VCaP (cell line): ENCODE measurements around the gene TPRN.

Experiments used
- H3K27ac ChIP-seq: fragments of 450-650 bp; 2 replicates; pipeline ENCODE4 v1.5.1; 2017
- CTCF ChIP-seq: fragments of 450-650 bp; conservative IDR thresholded peaks from 2 replicates; pipeline ENCODE4 v1.5.1; 2017; ENCODE audit warnings: mild to moderate bottlenecking, moderate library complexity

Gene TPRN

GRCh38 chr9:137233143-137233980 is 32.8 kb upstream of the TPRN start:
- TF ChIP-seq CTCF = no peak

GRCh38 chr9:137232510-137232909 is 32.0 kb upstream of the TPRN start:
- no peak for TF ChIP-seq CTCF
- H3K27ac ChIP-seq = no peak overlapping the region

More at GRCh38 chr9:137233143-137233980, 32.8 kb upstream of the TPRN start:
- H3K27ac ChIP-seq = no peak overlapping the region

- no peak overlapping the region for H3K27ac ChIP-seq
Observed at GRCh38 chr9:137232101-137232500, 31.6 kb upstream of the TPRN start.

GRCh38 chr9:137231372-137232039 is 31.0 kb upstream of the TPRN start:
- no peak overlapping the region for H3K27ac ChIP-seq
- TF ChIP-seq CTCF = no peak

More at GRCh38 chr9:137232101-137232500, 31.6 kb upstream of the TPRN start:
- TF ChIP-seq CTCF = no peak

- no peak for TF ChIP-seq CTCF
- H3K27ac ChIP-seq = no peak within 1 kb of the TSS
Observed at GRCh38 chr9:137230705-137231371, 30.3 kb upstream of the TPRN start, which contains the start of gene SLC34A3. TSS of gene SLC34A3 (plus strand) at chr9:137230901. CDS start at chr9:137231703, 802 bp downstream.

- no peak overlapping the region for H3K27ac ChIP-seq
- TF ChIP-seq CTCF = no peak
Observed at GRCh38 chr9:137229903-137230704, 29.6 kb upstream of the TPRN start.
